Liver (tissue), 9 donors: ENCODE results near the gene TMOD4. TPM values are rescaled to one million over a fixed set of nuclear protein-coding genes. Genes with fewer than 3 reads are reported as not detected.

Experiments used
- DNase-seq: peaks from one replicate; pipeline ENCODE4 v3.0.0-alpha.2; 2017; ENCODE audit warnings: low spot score
- H3K27ac ChIP-seq, 2 donors: one replicate each; pipeline ENCODE4 v1.7.0; 2013; ENCODE audit warnings: inconsistent platforms in 2 of 2, low read length in 2 of 2, control low read depth in 1 of 2, low read depth in 1 of 2, mild to moderate bottlenecking in 1 of 2
- H3K27me3 ChIP-seq, 4 donors: one replicate each; pipeline versions ENCODE4 v1.6.1 to v1.7.0; 2013; ENCODE audit warnings: low read length in 3 of 4, inconsistent platforms in 1 of 4, mild to moderate bottlenecking in 1 of 4, moderate library complexity in 1 of 4; ENCODE audit not compliant: control insufficient read depth in 4 of 4, insufficient read depth in 4 of 4
- H3K36me3 ChIP-seq, 4 donors: one replicate each; pipeline versions ENCODE4 v1.6.1 to v1.7.0; 2013; ENCODE audit warnings: low read length in 3 of 4, mild to moderate bottlenecking in 3 of 4, low read depth in 1 of 4, moderate library complexity in 1 of 4; ENCODE audit not compliant: control insufficient read depth in 4 of 4, insufficient read depth in 3 of 4
- H3K4me1 ChIP-seq, 4 donors: one replicate each; pipeline versions ENCODE4 v1.6.1 to v1.7.0; 2013; ENCODE audit warnings: low read length in 3 of 4, mild to moderate bottlenecking in 3 of 4, moderate library complexity in 1 of 4; ENCODE audit not compliant: control insufficient read depth in 4 of 4, insufficient read depth in 4 of 4
- H3K4me3 ChIP-seq, 3 donors: one replicate each; pipeline versions ENCODE4 v1.6.1 to v1.7.0; 2013; ENCODE audit warnings: low read length in 3 of 3, control low read depth in 1 of 3, low read depth in 1 of 3, mild to moderate bottlenecking in 1 of 3
- H3K9ac ChIP-seq, 2 donors: one replicate each; pipeline ENCODE4 v1.7.0; 2013; ENCODE audit warnings: low read length in 2 of 2, mild to moderate bottlenecking in 2 of 2, moderate library complexity in 2 of 2, control low read depth in 1 of 2, low read depth in 1 of 2
- H3K9me3 ChIP-seq, 4 donors: one replicate each; pipeline versions ENCODE4 v1.6.1 to v1.7.0; 2013; ENCODE audit warnings: low read length in 3 of 4; ENCODE audit not compliant: control insufficient read depth in 4 of 4
- EGR1 ChIP-seq, 2 donors: IDR thresholded peaks; 2 replicates each; pipeline ENCODE4 v1.6.1; 2016 to 2018; ENCODE audit warnings: antibody characterized with exemption in 2 of 2, low read depth in 2 of 2
- FOXA1 ChIP-seq: IDR thresholded peaks from 2 replicates; pipeline ENCODE4 v1.6.1; 2016; ENCODE audit warnings: antibody characterized with exemption
- FOXA2 ChIP-seq: IDR thresholded peaks from 2 replicates; pipeline ENCODE4 v1.6.1; 2016; ENCODE audit warnings: antibody characterized with exemption
- GABPA ChIP-seq, 2 donors: IDR thresholded peaks in 1 of 2; conservative IDR thresholded peaks in 1 of 2; 2 replicates each; pipeline ENCODE4 v1.6.1; 2016; ENCODE audit warnings: antibody characterized with exemption in 2 of 2, mild to moderate bottlenecking in 1 of 2, moderate library complexity in 1 of 2
- HNF4A ChIP-seq, 2 donors: conservative IDR thresholded peaks; 2 replicates each; pipeline ENCODE4 v1.6.1; 2016; ENCODE audit warnings: antibody characterized with exemption in 2 of 2, mild to moderate bottlenecking in 2 of 2
- HNF4G ChIP-seq: IDR thresholded peaks from 2 replicates; pipeline ENCODE4 v1.6.1; 2016; ENCODE audit warnings: antibody characterized with exemption
- JUND ChIP-seq, 2 donors: IDR thresholded peaks; 2 replicates each; pipeline ENCODE4 v1.6.1; 2016; ENCODE audit warnings: antibody characterized with exemption in 2 of 2
- NR2F2 ChIP-seq: IDR thresholded peaks from 2 replicates; pipeline ENCODE4 v1.6.1; 2016; ENCODE audit warnings: antibody characterized with exemption
- RAD21 ChIP-seq, 2 donors: IDR thresholded peaks; 2 replicates each; pipeline ENCODE4 v1.6.1; 2016; ENCODE audit warnings: antibody characterized with exemption in 2 of 2, mild to moderate bottlenecking in 2 of 2
- SP1 ChIP-seq: IDR thresholded peaks from 2 replicates; pipeline ENCODE4 v1.6.1; 2018; ENCODE audit warnings: antibody characterized with exemption, mild to moderate bottlenecking
- TAF1 ChIP-seq: conservative IDR thresholded peaks from 2 replicates; pipeline ENCODE4 v1.6.1; 2016; ENCODE audit warnings: antibody characterized with exemption, mild to moderate bottlenecking
- YY1 ChIP-seq: IDR thresholded peaks from 2 replicates; pipeline ENCODE4 v1.6.1; 2016; ENCODE audit warnings: antibody characterized with exemption, mild to moderate bottlenecking
- WGBS: extraction: QIAGEN DNeasy Blood & Tissue Kit; methylation state at CpG from one replicate; pipeline ENCODE4 v1.1.7; 2013; 5-methylcytosine and 5-hydroxymethylcytosine counted together
- polyA plus RNA-seq, 2 donors: library from polyadenylated mRNA; stranded (reverse) in 1 of 2; unstranded in 1 of 2; fragments of 200-250 nt in 1 of 2; fragments of >200 nt in 1 of 2; fragmentation: Nextera tagmentation in 1 of 2; extraction: Ambion mirVana in 1 of 2; gene quantifications; one replicate each; pipeline versions ENCODE4 v1.2.1 to v1.2.3, GENCODE V29; 2013 to 2015
- total RNA-seq, 2 donors: library from RNA; depleted of rRNA; stranded (reverse); fragments of >200 nt; gene quantifications; one replicate each; pipeline ENCODE4 v1.2.3, GENCODE V29; 2014
- TF ChIP-seq, protein P1 (sequence below): IDR thresholded peaks from 2 replicates; pipeline ENCODE4 v1.6.1; 2016; ENCODE audit warnings: antibody characterized with exemption
- TF ChIP-seq, protein P2 (sequence below): IDR thresholded peaks from 2 replicates; pipeline ENCODE4 v1.6.1; 2016; ENCODE audit warnings: antibody characterized with exemption
- TF ChIP-seq, protein P3 (sequence below): IDR thresholded peaks from 2 replicates; pipeline ENCODE4 v1.6.1; 2016; ENCODE audit warnings: antibody characterized with exemption
- TF ChIP-seq, protein P4 (sequence below): IDR thresholded peaks from 2 replicates; pipeline ENCODE4 v1.6.1; 2016; ENCODE audit warnings: antibody characterized with exemption, mild to moderate bottlenecking
- TF ChIP-seq, protein P5 (sequence below): fragments of 150-350 bp; IDR thresholded peaks from 2 replicates; pipeline ENCODE4 v1.5.1; 2017; ENCODE audit warnings: improper control_type of control experiment, low read depth, low read length; ENCODE audit not compliant: missing input control
- donor health status: healthy.
- donor health status: healthy.
- donor health status: healthy.
- donor health status: healthy.
- donor health status: healthy.

The TMOD4 gene
- total and polyA plus RNA-seq, 4 donors, result not detected

DNA sequence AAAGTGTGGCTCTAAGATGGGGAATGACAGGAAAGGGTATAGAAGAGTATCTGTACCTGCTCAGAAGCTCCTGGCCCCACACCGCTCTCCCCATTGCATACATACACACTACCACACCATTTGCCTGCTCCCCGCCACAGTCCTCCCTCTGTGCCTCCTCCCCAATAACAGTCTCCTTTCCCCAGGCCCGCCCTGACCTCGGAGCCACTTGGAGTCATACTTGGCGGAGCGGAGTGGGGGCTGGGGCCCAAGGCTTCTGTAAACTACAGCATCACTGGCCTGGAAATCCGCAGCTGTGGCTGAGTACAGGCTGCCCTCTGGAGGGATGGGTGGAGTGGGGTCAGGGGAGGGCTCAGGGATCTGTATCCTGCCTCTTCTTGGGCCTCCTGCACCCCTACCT lies 38.0 kb downstream of the TMOD4 start:
- H3K4me1 ChIP-seq, result no peaks in the 10 kb centered on the region
- H3K9me3 ChIP-seq, result no peaks in the 10 kb centered on the region
- H3K27me3 ChIP-seq, result no peaks in the 10 kb centered on the region
- peaks cover 0 to 17% (median 4%) of the 10 kb centered on the region in 4 donors for H3K36me3 ChIP-seq
- DNase-seq, result no peak
- no peak overlapping the region for H3K4me3 ChIP-seq
- no peak overlapping the region for H3K27ac ChIP-seq
- H3K9ac ChIP-seq, result no peak overlapping the region
- TF ChIP-seq YY1, result no peak
- TF ChIP-seq, protein P1, sequence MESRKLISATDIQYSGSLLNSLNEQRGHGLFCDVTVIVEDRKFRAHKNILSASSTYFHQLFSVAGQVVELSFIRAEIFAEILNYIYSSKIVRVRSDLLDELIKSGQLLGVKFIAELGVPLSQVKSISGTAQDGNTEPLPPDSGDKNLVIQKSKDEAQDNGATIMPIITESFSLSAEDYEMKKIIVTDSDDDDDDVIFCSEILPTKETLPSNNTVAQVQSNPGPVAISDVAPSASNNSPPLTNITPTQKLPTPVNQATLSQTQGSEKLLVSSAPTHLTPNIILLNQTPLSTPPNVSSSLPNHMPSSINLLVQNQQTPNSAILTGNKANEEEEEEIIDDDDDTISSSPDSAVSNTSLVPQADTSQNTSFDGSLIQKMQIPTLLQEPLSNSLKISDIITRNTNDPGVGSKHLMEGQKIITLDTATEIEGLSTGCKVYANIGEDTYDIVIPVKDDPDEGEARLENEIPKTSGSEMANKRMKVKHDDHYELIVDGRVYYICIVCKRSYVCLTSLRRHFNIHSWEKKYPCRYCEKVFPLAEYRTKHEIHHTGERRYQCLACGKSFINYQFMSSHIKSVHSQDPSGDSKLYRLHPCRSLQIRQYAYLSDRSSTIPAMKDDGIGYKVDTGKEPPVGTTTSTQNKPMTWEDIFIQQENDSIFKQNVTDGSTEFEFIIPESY, result no peak
- TF ChIP-seq FOXA2, result no peak
- no peak for TF ChIP-seq JUND (IDR thresholded peaks at IDR 0.05)
- TF ChIP-seq, protein P2, sequence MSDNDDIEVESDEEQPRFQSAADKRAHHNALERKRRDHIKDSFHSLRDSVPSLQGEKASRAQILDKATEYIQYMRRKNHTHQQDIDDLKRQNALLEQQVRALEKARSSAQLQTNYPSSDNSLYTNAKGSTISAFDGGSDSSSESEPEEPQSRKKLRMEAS, result no peak
- TF ChIP-seq, protein P3, sequence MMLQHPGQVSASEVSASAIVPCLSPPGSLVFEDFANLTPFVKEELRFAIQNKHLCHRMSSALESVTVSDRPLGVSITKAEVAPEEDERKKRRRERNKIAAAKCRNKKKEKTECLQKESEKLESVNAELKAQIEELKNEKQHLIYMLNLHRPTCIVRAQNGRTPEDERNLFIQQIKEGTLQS, result no peak
- TF ChIP-seq NR2F2, result no peak
- TF ChIP-seq HNF4A (conservative IDR thresholded peaks at IDR 0.05), result no peak
- no peak for TF ChIP-seq RAD21 (IDR thresholded peaks at IDR 0.05)
- no peak for TF ChIP-seq TAF1
- TF ChIP-seq FOXA1, result no peak
- 97% methylated on average over 7 of the region's 7 CpGs for WGBS

DNA sequence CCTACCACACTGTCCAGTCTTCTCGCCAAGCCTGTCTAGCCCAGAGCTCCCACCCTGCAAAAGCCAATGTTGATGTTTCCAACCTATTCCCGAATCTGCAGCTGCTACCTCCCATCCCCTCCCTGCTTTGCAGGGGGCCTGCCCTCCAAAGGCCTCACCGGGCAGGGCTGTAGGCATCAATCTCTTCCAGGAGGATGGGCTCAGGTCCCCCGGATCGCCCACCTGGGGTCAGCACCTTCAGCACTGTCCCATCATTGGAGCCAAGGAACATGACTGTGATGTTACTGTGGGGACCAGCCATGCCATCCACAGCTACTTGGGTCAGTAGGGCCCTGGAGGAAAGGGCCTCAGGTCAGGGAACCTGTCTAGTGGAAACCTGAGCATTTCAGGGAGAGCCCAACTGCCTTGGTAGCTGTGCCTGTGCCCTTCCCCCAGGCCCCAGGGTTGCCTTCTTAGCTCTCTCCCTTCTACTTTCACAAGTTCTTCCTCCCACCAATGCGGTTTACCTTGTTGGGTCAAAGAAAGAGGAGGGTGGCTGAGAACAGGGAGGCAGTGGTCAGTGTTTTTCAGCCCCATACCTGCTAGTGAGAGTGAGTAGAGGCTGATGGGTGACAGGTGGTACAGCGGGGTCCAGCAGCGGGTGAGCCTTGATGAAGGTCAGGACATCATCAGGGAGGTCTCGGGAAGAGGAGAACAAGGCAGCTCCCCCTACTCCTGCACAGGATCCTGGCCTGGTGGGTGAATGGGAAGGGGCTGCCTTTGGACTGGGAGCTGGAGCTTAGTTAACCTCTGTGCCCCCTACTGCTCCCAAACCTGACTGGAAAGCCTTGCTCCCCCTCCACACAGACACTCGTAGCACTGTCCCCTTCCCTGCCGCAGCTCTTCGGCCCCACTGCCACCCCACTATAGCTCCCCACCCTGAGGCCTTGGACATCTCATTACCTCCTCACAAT lies 40.1 kb downstream of the TMOD4 start:
- H3K36me3 ChIP-seq, result peaks cover 0 to 17% (median 4%) of the 10 kb centered on the region in 4 donors
- no peak for DNase-seq
- no peak overlapping the region for H3K4me3 ChIP-seq
- H3K27ac ChIP-seq, result no peak overlapping the region
- H3K4me1 ChIP-seq, result no peaks in the 10 kb centered on the region
- no peak overlapping the region for H3K9ac ChIP-seq
- no peaks in the 10 kb centered on the region for H3K27me3 ChIP-seq
- TF ChIP-seq YY1 (no peak), SP1 (no peak), GABPA (IDR thresholded peaks at IDR 0.05 in 1 of 2, conservative IDR thresholded peaks at IDR 0.05 in 1 of 2) (no peak), HNF4G (no peak), NR2F2 (no peak), FOXA1 (no peak), TAF1 (no peak), JUND (IDR thresholded peaks at IDR 0.05) (no peak), RAD21 (IDR thresholded peaks at IDR 0.05) (no peak), EGR1 (IDR thresholded peaks at IDR 0.05; ENCODE audit: low read depth in 2 of 2) (no peak)
- TF ChIP-seq, protein P1, result no peak
- TF ChIP-seq, protein P2, result no peak
- TF ChIP-seq, protein P3, result no peak
- TF ChIP-seq, protein P4, sequence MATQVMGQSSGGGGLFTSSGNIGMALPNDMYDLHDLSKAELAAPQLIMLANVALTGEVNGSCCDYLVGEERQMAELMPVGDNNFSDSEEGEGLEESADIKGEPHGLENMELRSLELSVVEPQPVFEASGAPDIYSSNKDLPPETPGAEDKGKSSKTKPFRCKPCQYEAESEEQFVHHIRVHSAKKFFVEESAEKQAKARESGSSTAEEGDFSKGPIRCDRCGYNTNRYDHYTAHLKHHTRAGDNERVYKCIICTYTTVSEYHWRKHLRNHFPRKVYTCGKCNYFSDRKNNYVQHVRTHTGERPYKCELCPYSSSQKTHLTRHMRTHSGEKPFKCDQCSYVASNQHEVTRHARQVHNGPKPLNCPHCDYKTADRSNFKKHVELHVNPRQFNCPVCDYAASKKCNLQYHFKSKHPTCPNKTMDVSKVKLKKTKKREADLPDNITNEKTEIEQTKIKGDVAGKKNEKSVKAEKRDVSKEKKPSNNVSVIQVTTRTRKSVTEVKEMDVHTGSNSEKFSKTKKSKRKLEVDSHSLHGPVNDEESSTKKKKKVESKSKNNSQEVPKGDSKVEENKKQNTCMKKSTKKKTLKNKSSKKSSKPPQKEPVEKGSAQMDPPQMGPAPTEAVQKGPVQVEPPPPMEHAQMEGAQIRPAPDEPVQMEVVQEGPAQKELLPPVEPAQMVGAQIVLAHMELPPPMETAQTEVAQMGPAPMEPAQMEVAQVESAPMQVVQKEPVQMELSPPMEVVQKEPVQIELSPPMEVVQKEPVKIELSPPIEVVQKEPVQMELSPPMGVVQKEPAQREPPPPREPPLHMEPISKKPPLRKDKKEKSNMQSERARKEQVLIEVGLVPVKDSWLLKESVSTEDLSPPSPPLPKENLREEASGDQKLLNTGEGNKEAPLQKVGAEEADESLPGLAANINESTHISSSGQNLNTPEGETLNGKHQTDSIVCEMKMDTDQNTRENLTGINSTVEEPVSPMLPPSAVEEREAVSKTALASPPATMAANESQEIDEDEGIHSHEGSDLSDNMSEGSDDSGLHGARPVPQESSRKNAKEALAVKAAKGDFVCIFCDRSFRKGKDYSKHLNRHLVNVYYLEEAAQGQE, result no peak
- TF ChIP-seq, protein P5, sequence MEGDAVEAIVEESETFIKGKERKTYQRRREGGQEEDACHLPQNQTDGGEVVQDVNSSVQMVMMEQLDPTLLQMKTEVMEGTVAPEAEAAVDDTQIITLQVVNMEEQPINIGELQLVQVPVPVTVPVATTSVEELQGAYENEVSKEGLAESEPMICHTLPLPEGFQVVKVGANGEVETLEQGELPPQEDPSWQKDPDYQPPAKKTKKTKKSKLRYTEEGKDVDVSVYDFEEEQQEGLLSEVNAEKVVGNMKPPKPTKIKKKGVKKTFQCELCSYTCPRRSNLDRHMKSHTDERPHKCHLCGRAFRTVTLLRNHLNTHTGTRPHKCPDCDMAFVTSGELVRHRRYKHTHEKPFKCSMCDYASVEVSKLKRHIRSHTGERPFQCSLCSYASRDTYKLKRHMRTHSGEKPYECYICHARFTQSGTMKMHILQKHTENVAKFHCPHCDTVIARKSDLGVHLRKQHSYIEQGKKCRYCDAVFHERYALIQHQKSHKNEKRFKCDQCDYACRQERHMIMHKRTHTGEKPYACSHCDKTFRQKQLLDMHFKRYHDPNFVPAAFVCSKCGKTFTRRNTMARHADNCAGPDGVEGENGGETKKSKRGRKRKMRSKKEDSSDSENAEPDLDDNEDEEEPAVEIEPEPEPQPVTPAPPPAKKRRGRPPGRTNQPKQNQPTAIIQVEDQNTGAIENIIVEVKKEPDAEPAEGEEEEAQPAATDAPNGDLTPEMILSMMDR, result no peak
- WGBS, result 95% methylated on average over 12 of the region's 12 CpGs
- no peaks in the 10 kb centered on the region for H3K9me3 ChIP-seq
